ENCODE data around the gene PDE1C.

PDE1C gene

DNA sequence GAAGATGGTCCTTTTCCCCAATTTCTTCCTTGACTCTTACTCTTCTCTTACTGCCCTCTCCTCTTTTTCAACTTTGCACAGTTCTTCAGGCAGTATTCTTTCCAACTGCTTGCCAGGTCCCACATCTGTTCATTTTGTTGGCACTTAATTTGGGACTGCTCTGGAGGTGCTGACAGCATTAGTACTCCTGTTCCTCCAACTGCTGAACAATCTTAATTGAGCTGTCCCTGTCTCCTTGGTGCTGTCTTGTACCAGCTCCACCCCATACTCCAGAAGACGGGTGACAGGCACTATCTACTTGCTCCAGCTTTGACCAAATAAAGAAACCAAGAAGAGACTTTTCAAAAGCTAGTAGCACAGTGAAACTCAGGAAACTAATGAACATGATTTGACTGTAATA, 160.0 kb downstream of the PDE1C start:
- no peaks in the 10 kb centered on the region for H3K36me3 ChIP-seq (ENCODE audit: control insufficient read depth, insufficient read depth, low read length)
- WGBS, 2 experiments = 86 to 87% methylated on average over 1 of the region's 1 CpG

DNA sequence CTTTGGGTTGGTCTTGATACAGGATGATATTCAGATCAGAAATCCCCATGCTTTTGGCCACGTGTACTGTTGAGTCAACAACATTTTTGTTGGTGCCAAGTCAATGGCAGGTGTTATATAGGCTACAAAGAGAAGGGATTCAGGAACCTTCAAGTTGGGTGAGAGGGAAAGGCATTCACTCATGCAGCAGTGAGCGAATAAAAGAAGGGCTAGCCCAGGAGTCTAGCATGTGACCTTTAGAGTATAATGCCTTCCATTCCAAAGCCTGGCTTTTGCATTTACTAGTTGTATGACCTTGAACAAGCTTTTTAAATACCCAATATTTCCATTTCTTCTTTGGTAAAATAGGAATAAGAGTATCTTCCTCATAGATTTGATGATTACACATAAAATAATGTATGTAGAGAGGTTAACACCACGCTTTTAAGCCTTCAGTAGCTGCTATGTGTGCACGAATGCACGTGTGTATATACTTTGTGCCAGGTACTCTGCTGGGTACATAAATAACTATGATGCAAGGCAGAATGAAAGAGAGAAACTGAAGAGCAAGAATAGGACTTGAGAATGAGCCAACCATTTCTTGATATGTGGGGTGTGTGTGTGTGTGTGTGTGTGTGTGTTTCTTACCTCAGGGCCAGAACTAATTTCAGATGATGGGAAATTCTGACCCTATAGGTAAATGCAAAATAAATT, 163.6 kb downstream of the PDE1C start:
- Histone ChIP-seq H3K36me3 (ENCODE audit: control insufficient read depth, insufficient read depth, low read length) (no peaks in the 10 kb centered on the region), H3K27me3 (ENCODE audit: control insufficient read depth, insufficient read depth, low read length, poor library complexity, severe bottlenecking) (no peaks in the 10 kb centered on the region), H3K4me3 (ENCODE audit: insufficient read depth, low read depth, low read length) (no peak overlapping the region), H3K27ac (ENCODE audit: insufficient read depth, low read depth, low read length, poor library complexity, severe bottlenecking) (no peak overlapping the region), H3K4me1 (ENCODE audit: control insufficient read depth, insufficient read depth, low read length) (no peaks in the 10 kb centered on the region), H3K9me3 (ENCODE audit: control insufficient read depth, low read length) (no peaks in the 10 kb centered on the region)
- 86 to 92% methylated on average over 5 of the region's 5 CpGs for WGBS, 2 experiments

More for the DNA sequence above, 160.0 kb downstream of the PDE1C start:
- H3K27ac ChIP-seq (ENCODE audit: insufficient read depth, low read depth, low read length, poor library complexity, severe bottlenecking) = no peak overlapping the region
- no peaks in the 10 kb centered on the region for H3K9me3 ChIP-seq (ENCODE audit: control insufficient read depth, low read length)
- H3K4me3 ChIP-seq (ENCODE audit: insufficient read depth, low read depth, low read length) = no peak overlapping the region
- H3K4me1 ChIP-seq (ENCODE audit: control insufficient read depth, insufficient read depth, low read length) = no peaks in the 10 kb centered on the region
- no peaks in the 10 kb centered on the region for H3K27me3 ChIP-seq (ENCODE audit: control insufficient read depth, insufficient read depth, low read length, poor library complexity, severe bottlenecking)

DNA sequence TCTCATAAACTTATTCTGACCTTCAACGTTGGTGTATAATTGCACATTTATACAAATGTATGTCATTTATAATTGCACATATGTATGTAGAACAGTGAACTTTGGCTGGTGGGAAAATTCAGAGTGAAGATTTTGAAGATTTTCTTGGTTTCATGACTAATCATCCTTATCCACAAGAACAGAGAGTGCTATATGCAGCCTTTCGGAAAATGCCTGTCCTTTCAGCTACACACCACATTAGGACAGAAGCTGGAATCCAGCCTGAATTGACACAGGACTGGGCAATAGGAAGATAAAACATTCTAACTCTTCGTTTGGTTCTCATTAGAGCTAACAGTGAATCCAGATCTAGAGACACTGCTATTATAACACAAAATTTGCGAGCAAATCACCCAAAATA, 166.2 kb downstream of the PDE1C start:
- 92 to 94% methylated on average over 3 of the region's 4 CpGs for WGBS, 2 experiments
- Histone ChIP-seq H3K27ac (ENCODE audit: insufficient read depth, low read depth, low read length, poor library complexity, severe bottlenecking) (no peak overlapping the region), H3K9me3 (ENCODE audit: control insufficient read depth, low read length) (no peaks in the 10 kb centered on the region), H3K4me1 (ENCODE audit: control insufficient read depth, insufficient read depth, low read length) (no peaks in the 10 kb centered on the region), H3K4me3 (ENCODE audit: insufficient read depth, low read depth, low read length) (no peak overlapping the region), H3K27me3 (ENCODE audit: control insufficient read depth, insufficient read depth, low read length, poor library complexity, severe bottlenecking) (no peaks in the 10 kb centered on the region), H3K36me3 (ENCODE audit: control insufficient read depth, insufficient read depth, low read length) (no peaks in the 10 kb centered on the region)

DNA sequence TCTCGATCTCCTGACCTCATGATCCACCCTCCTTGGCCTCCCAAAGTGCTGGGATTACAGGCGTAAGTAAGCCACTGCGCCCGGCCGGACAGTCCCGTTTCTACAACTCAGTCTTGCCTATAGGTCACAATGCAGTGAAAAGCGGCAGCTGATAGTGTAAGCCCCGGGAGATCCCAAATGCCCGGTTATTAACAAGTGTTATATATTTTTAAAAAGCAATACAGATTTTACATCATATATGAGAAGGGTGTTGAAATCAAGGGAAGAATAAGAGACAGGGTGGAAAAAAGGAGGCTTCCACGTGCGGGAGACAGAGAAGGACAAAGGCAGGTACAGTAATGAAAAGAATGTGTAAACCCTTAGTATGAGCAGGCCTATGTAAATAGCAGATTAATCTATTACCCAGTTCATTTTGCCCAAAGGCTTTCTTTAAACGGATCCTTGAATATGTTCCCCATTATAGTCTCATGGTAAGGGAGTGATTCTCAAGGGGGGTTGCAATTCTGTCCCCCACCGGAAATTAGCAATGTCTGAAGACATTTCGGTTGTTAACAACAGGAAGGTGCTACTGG, 170.8 kb downstream of the PDE1C start:
- Histone ChIP-seq H3K4me3 (ENCODE audit: insufficient read depth, low read depth, low read length) (no peak overlapping the region), H3K4me1 (ENCODE audit: control insufficient read depth, insufficient read depth, low read length) (no peaks in the 10 kb centered on the region), H3K27ac (ENCODE audit: insufficient read depth, low read depth, low read length, poor library complexity, severe bottlenecking) (no peak overlapping the region), H3K36me3 (ENCODE audit: control insufficient read depth, insufficient read depth, low read length) (no peaks in the 10 kb centered on the region), H3K27me3 (ENCODE audit: control insufficient read depth, insufficient read depth, low read length, poor library complexity, severe bottlenecking) (no peaks in the 10 kb centered on the region), H3K9me3 (ENCODE audit: control insufficient read depth, low read length) (no peaks in the 10 kb centered on the region)
- WGBS, 2 experiments = 83 to 87% methylated on average over 12 to 13 of the region's 14 CpGs

DNA sequence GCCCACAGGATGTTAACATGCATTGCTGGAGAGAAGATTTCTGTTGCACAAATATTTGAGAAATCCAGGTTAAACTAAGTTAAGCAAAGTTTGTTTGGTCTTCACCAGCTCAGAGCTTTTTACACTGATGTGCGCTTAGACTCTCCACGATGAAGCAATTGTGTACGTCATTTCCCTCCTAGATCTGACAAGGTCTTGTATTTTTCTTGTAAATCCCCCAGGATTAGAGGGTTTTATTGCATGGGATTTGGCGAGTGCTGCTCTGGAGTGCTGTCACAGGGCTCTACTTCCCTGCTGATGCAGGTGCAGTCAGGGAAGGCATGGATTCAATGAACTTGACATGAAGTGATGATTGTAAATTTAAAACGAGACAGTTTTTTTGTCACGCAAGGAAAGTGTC, 173.3 kb downstream of the PDE1C start:
- Histone ChIP-seq H3K4me1 (ENCODE audit: control insufficient read depth, insufficient read depth, low read length) (no peaks in the 10 kb centered on the region), H3K4me3 (ENCODE audit: insufficient read depth, low read depth, low read length) (no peak overlapping the region), H3K27me3 (ENCODE audit: control insufficient read depth, insufficient read depth, low read length, poor library complexity, severe bottlenecking) (no peaks in the 10 kb centered on the region), H3K27ac (ENCODE audit: insufficient read depth, low read depth, low read length, poor library complexity, severe bottlenecking) (no peak overlapping the region), H3K36me3 (ENCODE audit: control insufficient read depth, insufficient read depth, low read length) (no peaks in the 10 kb centered on the region), H3K9me3 (ENCODE audit: control insufficient read depth, low read length) (no peaks in the 10 kb centered on the region)
- 89 to 90% methylated on average over 6 of the region's 6 CpGs for WGBS, 2 experiments

DNA sequence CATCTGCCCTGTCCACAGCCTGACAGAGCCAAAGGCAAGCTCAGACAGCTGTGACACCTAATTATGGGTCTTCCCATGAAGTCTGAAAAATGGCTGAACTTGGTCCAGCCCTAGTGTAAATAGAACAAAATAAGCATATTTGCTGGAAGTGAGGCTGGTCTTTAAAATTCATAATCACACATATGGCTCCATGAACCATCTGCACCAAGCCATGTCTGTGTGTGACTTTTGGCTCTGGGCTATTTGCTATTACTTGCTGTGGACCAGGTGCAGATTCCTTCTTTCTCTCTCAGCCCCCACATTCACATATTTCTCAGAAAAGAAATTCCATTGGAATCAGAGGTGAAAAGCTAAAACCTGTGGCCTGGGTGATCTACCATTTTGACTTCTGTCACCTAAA, 175.9 kb downstream of the PDE1C start:
- Histone ChIP-seq H3K4me1 (ENCODE audit: control insufficient read depth, insufficient read depth, low read length) (no peaks in the 10 kb centered on the region), H3K9me3 (ENCODE audit: control insufficient read depth, low read length) (no peaks in the 10 kb centered on the region), H3K27ac (ENCODE audit: insufficient read depth, low read depth, low read length, poor library complexity, severe bottlenecking) (no peak overlapping the region)

DNA sequence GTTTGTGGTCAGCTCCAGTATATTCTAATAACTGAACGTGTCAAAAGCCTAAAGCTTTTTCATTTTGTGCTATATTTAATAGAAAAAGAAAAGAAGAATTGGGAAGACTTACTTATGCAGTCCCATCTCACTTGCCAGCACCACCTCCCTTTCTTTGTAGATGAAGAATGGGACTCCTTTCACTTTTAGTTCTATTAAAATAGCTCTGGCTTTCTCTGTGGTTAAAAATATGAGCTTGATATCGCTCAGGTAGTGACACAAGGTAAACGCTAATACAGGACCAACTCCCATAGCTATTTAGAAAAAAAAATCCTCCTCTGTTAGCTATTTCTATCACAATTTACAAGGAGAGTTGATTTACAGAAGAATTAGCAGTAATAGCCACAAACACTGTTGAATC, 176.8 kb downstream of the PDE1C start:
- 88 to 100% methylated on average over 3 of the region's 3 CpGs for WGBS, 2 experiments
- Histone ChIP-seq H3K27me3 (ENCODE audit: control insufficient read depth, insufficient read depth, low read length, poor library complexity, severe bottlenecking) (no peaks in the 10 kb centered on the region), H3K36me3 (ENCODE audit: control insufficient read depth, insufficient read depth, low read length) (no peaks in the 10 kb centered on the region), H3K4me3 (ENCODE audit: insufficient read depth, low read depth, low read length) (no peak overlapping the region), H3K4me1 (ENCODE audit: control insufficient read depth, insufficient read depth, low read length) (no peaks in the 10 kb centered on the region), H3K27ac (ENCODE audit: insufficient read depth, low read depth, low read length, poor library complexity, severe bottlenecking) (no peak overlapping the region), H3K9me3 (ENCODE audit: control insufficient read depth, low read length) (no peaks in the 10 kb centered on the region)

More for the DNA sequence above, 175.9 kb downstream of the PDE1C start:
- H3K36me3 ChIP-seq (ENCODE audit: control insufficient read depth, insufficient read depth, low read length) = no peaks in the 10 kb centered on the region
- no peak overlapping the region for H3K4me3 ChIP-seq (ENCODE audit: insufficient read depth, low read depth, low read length)
- H3K27me3 ChIP-seq (ENCODE audit: control insufficient read depth, insufficient read depth, low read length, poor library complexity, severe bottlenecking) = no peaks in the 10 kb centered on the region

DNA sequence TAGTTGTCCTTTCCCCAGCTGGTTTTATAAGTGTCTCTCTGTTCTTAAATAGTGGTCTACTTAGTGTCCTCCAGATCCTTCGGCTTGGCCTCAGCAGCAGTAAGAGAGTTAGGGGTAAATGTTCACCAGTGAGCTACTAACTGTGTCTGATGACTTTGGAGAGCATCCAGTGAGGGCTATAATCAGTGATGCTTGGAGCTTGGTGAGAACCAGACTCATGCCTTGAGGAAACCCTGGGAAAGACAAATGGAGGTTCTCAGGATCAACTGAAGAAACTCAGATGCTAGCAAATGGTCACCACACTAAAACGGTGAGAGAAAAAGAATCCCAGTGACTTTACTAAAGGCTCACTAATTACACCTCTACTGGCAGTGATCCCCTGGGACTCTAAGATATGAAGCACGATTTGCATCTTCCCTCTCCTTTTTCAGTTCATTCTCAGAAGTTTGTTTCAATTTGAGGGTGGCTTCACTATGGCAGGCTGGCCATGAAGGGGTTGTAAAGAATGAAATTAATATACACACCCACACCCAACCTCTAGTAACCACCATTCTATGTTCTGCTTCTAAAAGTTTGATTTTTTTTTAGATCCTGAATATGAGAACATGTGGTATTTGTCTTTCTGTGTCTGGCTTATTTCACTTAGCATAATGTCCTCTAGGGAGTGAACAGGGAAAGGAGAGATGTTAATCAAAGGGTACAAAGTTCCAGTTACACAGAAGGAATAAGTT, 177.9 kb downstream of the PDE1C start:
- H3K4me3 ChIP-seq (ENCODE audit: insufficient read depth, low read depth, low read length) = no peak overlapping the region
- no peaks in the 10 kb centered on the region for H3K9me3 ChIP-seq (ENCODE audit: control insufficient read depth, low read length)
- H3K27me3 ChIP-seq (ENCODE audit: control insufficient read depth, insufficient read depth, low read length, poor library complexity, severe bottlenecking) = no peaks in the 10 kb centered on the region
- H3K36me3 ChIP-seq (ENCODE audit: control insufficient read depth, insufficient read depth, low read length) = no peaks in the 10 kb centered on the region
- H3K27ac ChIP-seq (ENCODE audit: insufficient read depth, low read depth, low read length, poor library complexity, severe bottlenecking) = no peak overlapping the region
- 93 to 97% methylated on average over 3 of the region's 3 CpGs for WGBS, 2 experiments
- H3K4me1 ChIP-seq (ENCODE audit: control insufficient read depth, insufficient read depth, low read length) = no peaks in the 10 kb centered on the region

DNA sequence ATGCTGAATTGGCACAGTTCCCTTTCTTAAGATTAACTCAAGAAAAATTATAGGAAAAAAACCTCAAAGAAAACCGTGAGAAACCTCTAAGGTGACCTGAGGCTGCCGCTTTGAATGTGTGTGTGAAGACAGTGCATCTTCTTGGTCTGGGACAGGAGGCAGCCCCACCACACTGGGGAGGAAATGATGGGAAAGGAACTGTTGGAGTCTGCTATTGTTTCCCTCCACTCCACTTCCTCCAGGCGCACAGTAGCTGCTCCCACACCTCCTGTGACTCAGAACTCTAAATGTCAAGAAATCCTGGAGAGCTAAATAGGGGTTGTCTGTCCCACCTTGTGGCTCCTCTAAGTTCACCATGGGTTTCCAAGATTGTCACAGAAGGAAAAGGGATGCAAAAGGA, 179.4 kb downstream of the PDE1C start:
- Histone ChIP-seq H3K9me3 (ENCODE audit: control insufficient read depth, low read length) (no peaks in the 10 kb centered on the region), H3K27me3 (ENCODE audit: control insufficient read depth, insufficient read depth, low read length, poor library complexity, severe bottlenecking) (no peaks in the 10 kb centered on the region), H3K4me3 (ENCODE audit: insufficient read depth, low read depth, low read length) (no peak overlapping the region), H3K27ac (ENCODE audit: insufficient read depth, low read depth, low read length, poor library complexity, severe bottlenecking) (no peak overlapping the region), H3K36me3 (ENCODE audit: control insufficient read depth, insufficient read depth, low read length) (no peaks in the 10 kb centered on the region), H3K4me1 (ENCODE audit: control insufficient read depth, insufficient read depth, low read length) (no peaks in the 10 kb centered on the region)
- 91 to 97% methylated on average over 3 of the region's 3 CpGs for WGBS, 2 experiments

DNA sequence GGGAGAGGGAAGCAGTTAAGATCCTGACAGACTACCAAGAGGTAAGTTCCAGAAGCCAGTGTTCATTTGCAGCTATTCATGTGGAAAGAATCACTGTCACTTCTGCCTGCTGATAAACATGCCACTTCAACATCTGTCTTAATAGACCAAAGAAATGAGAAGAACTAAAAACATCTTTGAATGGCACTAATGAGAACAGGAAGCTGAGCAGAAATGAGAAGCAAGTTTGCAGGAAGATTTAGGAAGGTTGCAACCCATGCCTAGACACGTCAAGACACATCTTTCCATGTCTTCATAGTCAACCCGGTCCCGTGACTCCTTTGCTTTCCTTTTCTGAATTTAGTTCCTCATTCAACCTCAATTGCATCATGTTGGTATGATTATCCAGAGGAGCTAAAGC, 180.0 kb downstream of the PDE1C start:
- WGBS, 2 experiments = 95 to 98% methylated on average over 3 of the region's 3 CpGs

More for the DNA sequence above, 180.0 kb downstream of the PDE1C start:
- Histone ChIP-seq H3K27ac (ENCODE audit: insufficient read depth, low read depth, low read length, poor library complexity, severe bottlenecking) (no peak overlapping the region), H3K36me3 (ENCODE audit: control insufficient read depth, insufficient read depth, low read length) (no peaks in the 10 kb centered on the region), H3K4me3 (ENCODE audit: insufficient read depth, low read depth, low read length) (no peak overlapping the region), H3K4me1 (ENCODE audit: control insufficient read depth, insufficient read depth, low read length) (no peaks in the 10 kb centered on the region), H3K27me3 (ENCODE audit: control insufficient read depth, insufficient read depth, low read length, poor library complexity, severe bottlenecking) (no peaks in the 10 kb centered on the region), H3K9me3 (ENCODE audit: control insufficient read depth, low read length) (no peaks in the 10 kb centered on the region)

Data from ectodermal cell (in vitro differentiated cells).